ENCODE data around the gene LDHAL6A.

Gene LDHAL6A

DNA sequence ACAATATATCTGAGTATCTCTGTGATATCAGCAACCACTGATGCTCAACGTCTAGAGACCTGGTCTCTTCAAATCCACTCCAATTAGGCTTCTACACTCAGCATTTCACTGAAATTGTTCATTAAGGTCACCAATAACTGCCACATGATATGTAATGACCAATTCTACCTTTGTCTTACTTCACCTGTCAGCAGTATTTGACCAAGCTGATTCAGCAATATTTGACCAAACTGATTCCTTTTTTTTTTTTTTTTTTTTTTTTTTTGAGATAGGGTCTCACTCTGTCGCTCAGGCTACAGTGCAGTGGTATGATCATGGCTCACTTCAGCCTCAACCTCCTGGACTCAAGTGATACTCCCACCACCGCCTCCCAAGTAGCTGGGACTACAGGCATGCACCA, 65.5 kb downstream of the LDHAL6A start (continued):
- no peak for TF ChIP-seq ZBTB6 (tag by site-specific recombination; IDR thresholded peaks at IDR 0.05)

GRCh38 chr11:18522388-18522787, 66.7 kb downstream of the LDHAL6A start:
- no peaks in the 10 kb centered on the region for H3K4me1 ChIP-seq (ENCODE audit: control insufficient read depth, insufficient read depth, low read length)
- no peak overlapping the region for H3K4me3 ChIP-seq (ENCODE audit: low read depth, low read length)
- ChIA-PET CTCF (interaction anchor here (0.7 to 0.9 kb wide), 2 partner anchors 10 to 21 kb away, joined by 3 to 5 read pairs; no protein-coding TSS in a partner anchor), POLR2A (interaction anchor here (0.6 kb wide), 1 partner anchor 99 kb away, joined by 3 read pairs; no protein-coding TSS in a partner anchor)
- H3K9me3 ChIP-seq (ENCODE audit: control insufficient read depth, insufficient read depth, low read depth, low read length): no peaks in the 10 kb centered on the region
- no peak for TF ChIP-seq ZNF114 (tag by site-specific recombination; IDR thresholded peaks at IDR 0.05)
- TF ChIP-seq, protein P1, sequence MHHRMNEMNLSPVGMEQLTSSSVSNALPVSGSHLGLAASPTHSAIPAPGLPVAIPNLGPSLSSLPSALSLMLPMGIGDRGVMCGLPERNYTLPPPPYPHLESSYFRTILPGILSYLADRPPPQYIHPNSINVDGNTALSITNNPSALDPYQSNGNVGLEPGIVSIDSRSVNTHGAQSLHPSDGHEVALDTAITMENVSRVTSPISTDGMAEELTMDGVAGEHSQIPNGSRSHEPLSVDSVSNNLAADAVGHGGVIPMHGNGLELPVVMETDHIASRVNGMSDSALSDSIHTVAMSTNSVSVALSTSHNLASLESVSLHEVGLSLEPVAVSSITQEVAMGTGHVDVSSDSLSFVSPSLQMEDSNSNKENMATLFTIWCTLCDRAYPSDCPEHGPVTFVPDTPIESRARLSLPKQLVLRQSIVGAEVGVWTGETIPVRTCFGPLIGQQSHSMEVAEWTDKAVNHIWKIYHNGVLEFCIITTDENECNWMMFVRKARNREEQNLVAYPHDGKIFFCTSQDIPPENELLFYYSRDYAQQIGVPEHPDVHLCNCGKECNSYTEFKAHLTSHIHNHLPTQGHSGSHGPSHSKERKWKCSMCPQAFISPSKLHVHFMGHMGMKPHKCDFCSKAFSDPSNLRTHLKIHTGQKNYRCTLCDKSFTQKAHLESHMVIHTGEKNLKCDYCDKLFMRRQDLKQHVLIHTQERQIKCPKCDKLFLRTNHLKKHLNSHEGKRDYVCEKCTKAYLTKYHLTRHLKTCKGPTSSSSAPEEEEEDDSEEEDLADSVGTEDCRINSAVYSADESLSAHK (tag by site-specific recombination; IDR thresholded peaks at IDR 0.05): no peak
- no peak for TF ChIP-seq ZNF768 (tag by site-specific recombination; IDR thresholded peaks at IDR 0.05)
- TF ChIP-seq, protein P2, sequence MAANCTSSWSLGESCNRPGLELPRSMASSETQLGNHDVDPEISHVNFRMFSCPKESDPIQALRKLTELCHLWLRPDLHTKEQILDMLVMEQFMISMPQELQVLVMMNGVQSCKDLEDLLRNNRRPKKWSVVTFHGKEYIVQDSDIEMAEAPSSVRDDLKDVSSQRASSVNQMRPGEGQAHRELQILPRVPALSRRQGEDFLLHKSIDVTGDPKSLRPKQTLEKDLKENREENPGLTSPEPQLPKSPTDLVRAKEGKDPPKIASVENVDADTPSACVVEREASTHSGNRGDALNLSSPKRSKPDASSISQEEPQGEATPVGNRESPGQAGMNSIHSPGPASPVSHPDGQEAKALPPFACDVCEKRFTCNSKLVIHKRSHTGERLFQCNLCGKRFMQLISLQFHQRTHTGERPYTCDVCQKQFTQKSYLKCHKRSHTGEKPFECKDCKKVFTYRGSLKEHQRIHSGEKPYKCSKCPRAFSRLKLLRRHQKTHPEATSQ (tag by site-specific recombination; IDR thresholded peaks at IDR 0.05): no peak
- no peak for TF ChIP-seq BCL11B (tag by site-specific recombination; IDR thresholded peaks at IDR 0.05; ENCODE audit: low read depth)
- TF ChIP-seq SP2 (tag by site-specific recombination; IDR thresholded peaks at IDR 0.05): no peak
- TF ChIP-seq ZNF610 (tag by site-specific recombination; IDR thresholded peaks at IDR 0.05; ENCODE audit: borderline replicate concordance): no peak
- TF ChIP-seq ZNF654 (tag by site-specific recombination; IDR thresholded peaks at IDR 0.05; ENCODE audit: low read depth): no peak
- no peak for TF ChIP-seq ZNF660 (tag by site-specific recombination; IDR thresholded peaks at IDR 0.05)
- TF ChIP-seq, protein P3, sequence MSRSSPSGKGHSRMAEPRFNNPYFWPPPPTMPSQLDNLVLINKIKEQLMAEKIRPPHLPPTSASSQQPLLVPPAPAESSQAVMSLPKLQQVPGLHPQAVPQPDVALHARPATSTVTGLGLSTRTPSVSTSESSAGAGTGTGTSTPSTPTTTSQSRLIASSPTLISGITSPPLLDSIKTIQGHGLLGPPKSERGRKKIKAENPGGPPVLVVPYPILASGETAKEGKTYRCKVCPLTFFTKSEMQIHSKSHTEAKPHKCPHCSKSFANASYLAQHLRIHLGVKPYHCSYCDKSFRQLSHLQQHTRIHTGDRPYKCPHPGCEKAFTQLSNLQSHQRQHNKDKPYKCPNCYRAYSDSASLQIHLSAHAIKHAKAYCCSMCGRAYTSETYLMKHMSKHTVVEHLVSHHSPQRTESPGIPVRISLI (tag by site-specific recombination; IDR thresholded peaks at IDR 0.05): no peak
- no peak for TF ChIP-seq FEZF1 (tag by site-specific recombination; IDR thresholded peaks at IDR 0.05)
- TF ChIP-seq, protein P4, sequence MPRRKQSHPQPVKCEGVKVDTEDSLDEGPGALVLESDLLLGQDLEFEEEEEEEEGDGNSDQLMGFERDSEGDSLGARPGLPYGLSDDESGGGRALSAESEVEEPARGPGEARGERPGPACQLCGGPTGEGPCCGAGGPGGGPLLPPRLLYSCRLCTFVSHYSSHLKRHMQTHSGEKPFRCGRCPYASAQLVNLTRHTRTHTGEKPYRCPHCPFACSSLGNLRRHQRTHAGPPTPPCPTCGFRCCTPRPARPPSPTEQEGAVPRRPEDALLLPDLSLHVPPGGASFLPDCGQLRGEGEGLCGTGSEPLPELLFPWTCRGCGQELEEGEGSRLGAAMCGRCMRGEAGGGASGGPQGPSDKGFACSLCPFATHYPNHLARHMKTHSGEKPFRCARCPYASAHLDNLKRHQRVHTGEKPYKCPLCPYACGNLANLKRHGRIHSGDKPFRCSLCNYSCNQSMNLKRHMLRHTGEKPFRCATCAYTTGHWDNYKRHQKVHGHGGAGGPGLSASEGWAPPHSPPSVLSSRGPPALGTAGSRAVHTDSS (tag by site-specific recombination; IDR thresholded peaks at IDR 0.05): no peak
- no peak for TF ChIP-seq ZXDB (tag by site-specific recombination; IDR thresholded peaks at IDR 0.05)
- no peak for TF ChIP-seq ZNF792 (tag by site-specific recombination; IDR thresholded peaks at IDR 0.05)
- peaks cover 3 to 14% of the 10 kb centered on the region in 2 experiments; a peak in 2 of 3 replicates for H3K36me3 ChIP-seq (ENCODE audit: control insufficient read depth in 2 of 2, insufficient read depth in 1 of 2, low read length in 2 of 2)
- H3K27ac ChIP-seq (ENCODE audit: extremely low read depth, low read depth, low read length): no peak overlapping the region

GRCh38 chr11:18523084-18523483, 67.4 kb downstream of the LDHAL6A start:
- ChIA-PET POLR2A (no interaction called here), CTCF (interaction anchor here (0.7 kb wide), 1 partner anchor 9 kb away, joined by 5 read pairs; no protein-coding TSS in a partner anchor)
- Histone ChIP-seq H3K4me1 (ENCODE audit: control insufficient read depth, insufficient read depth, low read length) (no peaks in the 10 kb centered on the region), H3K9me3 (ENCODE audit: control insufficient read depth, insufficient read depth, low read depth, low read length) (no peaks in the 10 kb centered on the region), H3K4me3 (ENCODE audit: low read depth, low read length) (no peak overlapping the region), H3K36me3 (ENCODE audit: control insufficient read depth in 2 of 2, insufficient read depth in 1 of 2, low read length in 2 of 2) (peaks cover 3 to 7% of the 10 kb centered on the region in 2 experiments; a peak in 2 of 3 replicates), H3K27ac (ENCODE audit: extremely low read depth, low read depth, low read length) (no peak overlapping the region)
- no peak for TF ChIP-seq ZNF202 (tag by site-specific recombination; IDR thresholded peaks at IDR 0.05; ENCODE audit: borderline replicate concordance)
- no peak for TF ChIP-seq ZNF148 (tag by site-specific recombination; IDR thresholded peaks at IDR 0.05; ENCODE audit: borderline replicate concordance)
- no peak for TF ChIP-seq ZFHX2 (tag by site-specific recombination; conservative IDR thresholded peaks at IDR 0.05)
- no peak for TF ChIP-seq ZNF416 (tag by site-specific recombination; IDR thresholded peaks at IDR 0.05)
- no peak for TF ChIP-seq ZBTB20 (tag by site-specific recombination; IDR thresholded peaks at IDR 0.05)
- TF ChIP-seq, protein P5, sequence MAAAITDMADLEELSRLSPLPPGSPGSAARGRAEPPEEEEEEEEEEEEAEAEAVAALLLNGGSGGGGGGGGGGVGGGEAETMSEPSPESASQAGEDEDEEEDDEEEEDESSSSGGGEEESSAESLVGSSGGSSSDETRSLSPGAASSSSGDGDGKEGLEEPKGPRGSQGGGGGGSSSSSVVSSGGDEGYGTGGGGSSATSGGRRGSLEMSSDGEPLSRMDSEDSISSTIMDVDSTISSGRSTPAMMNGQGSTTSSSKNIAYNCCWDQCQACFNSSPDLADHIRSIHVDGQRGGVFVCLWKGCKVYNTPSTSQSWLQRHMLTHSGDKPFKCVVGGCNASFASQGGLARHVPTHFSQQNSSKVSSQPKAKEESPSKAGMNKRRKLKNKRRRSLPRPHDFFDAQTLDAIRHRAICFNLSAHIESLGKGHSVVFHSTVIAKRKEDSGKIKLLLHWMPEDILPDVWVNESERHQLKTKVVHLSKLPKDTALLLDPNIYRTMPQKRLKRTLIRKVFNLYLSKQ (tag by site-specific recombination; IDR thresholded peaks at IDR 0.05; ENCODE audit: borderline replicate concordance): no peak
- no peak for TF ChIP-seq HOXD13 (CRISPR knock-in tag; IDR thresholded peaks at IDR 0.05; ENCODE audit: borderline replicate concordance)

All from HEK293 (cell line).